ENCODE results near the gene MR1.

MR1 gene

DNA sequence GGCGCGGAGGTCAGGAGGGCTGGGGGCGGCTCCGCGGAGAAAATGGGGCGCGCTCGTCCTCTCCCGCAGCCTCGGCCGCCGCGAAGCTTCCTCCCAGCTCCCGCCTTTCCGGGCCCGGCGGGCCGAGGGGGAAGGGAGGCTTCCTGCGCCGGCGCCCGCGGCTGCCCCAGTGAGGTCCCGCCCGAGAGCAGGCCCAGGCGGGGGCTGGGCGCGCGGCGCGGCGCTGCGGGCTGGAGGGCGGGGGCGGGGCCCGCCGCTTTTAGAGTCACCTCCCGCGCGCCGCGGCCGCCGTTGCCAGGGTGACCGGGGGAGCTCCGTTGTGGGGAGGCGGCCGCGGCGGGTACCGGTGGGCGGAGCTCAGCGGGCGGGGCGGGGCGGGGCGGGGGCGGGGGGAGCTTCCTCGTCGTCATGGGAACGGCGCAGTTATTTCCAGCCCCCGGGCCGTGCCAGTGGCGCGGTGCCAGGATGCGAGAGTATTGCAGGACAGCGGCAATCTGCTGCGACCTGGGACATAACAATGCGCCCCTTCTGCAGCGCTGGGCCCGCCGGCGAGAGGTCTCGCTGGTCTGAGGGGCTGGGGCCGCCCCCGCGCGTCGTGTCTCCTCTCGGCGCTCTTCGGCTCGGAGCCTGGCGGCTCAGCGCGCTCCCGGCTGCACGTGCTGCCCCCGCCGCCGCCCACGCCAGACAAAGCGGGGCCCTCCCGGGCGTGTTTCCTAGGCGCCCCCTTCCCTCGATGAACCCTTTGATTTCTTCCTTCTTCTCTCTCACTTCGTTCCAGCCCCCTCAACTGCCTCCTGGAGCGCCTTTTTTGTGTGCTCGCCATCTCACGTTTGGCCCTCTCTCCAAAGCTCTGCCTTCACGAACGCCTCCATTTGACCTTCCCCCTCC is 71.6 kb downstream of the MR1 start (continued):
- TF ChIP-seq, protein P1, sequence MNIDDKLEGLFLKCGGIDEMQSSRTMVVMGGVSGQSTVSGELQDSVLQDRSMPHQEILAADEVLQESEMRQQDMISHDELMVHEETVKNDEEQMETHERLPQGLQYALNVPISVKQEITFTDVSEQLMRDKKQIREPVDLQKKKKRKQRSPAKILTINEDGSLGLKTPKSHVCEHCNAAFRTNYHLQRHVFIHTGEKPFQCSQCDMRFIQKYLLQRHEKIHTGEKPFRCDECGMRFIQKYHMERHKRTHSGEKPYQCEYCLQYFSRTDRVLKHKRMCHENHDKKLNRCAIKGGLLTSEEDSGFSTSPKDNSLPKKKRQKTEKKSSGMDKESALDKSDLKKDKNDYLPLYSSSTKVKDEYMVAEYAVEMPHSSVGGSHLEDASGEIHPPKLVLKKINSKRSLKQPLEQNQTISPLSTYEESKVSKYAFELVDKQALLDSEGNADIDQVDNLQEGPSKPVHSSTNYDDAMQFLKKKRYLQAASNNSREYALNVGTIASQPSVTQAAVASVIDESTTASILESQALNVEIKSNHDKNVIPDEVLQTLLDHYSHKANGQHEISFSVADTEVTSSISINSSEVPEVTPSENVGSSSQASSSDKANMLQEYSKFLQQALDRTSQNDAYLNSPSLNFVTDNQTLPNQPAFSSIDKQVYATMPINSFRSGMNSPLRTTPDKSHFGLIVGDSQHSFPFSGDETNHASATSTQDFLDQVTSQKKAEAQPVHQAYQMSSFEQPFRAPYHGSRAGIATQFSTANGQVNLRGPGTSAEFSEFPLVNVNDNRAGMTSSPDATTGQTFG (tag by site-specific recombination; IDR thresholded peaks at IDR 0.05; ENCODE audit: borderline replicate concordance): no peak
- TF ChIP-seq ZEB2 (tag by site-specific recombination; IDR thresholded peaks at IDR 0.05) (peak; percentile 32; the same call in 1 of the 2 replicates), ZFHX2 (tag by site-specific recombination; conservative IDR thresholded peaks at IDR 0.05) (peak; percentile 97), MYNN (tag by site-specific recombination; IDR thresholded peaks at IDR 0.05; ENCODE audit: borderline replicate concordance) (0 out of 2 replicates have a peak, but pooled peaks have one; percentile 38), KLF8 (tag by site-specific recombination; IDR thresholded peaks at IDR 0.05) (peak; percentile 46; the same call in 1 of the 2 replicates), ZNF426 (tag by site-specific recombination; IDR thresholded peaks at IDR 0.05) (no peak), ZNF629 (tag by site-specific recombination; IDR thresholded peaks at IDR 0.05) (peak; percentile 10; the same call in 1 of the 2 replicates), ZNF610 (tag by site-specific recombination; IDR thresholded peaks at IDR 0.05; ENCODE audit: borderline replicate concordance) (no peak), ZSCAN30 (tag by site-specific recombination; IDR thresholded peaks at IDR 0.05) (peak; percentile 81), SP2 (tag by site-specific recombination; IDR thresholded peaks at IDR 0.05) (0 out of 2 replicates have a peak, but pooled peaks have one; percentile 15), ZNF366 (tag by site-specific recombination; conservative IDR thresholded peaks at IDR 0.05) (no peak), OVOL3 (tag by site-specific recombination; IDR thresholded peaks at IDR 0.05) (no peak), ZNF76 (tag by site-specific recombination; IDR thresholded peaks at IDR 0.05; ENCODE audit: borderline replicate concordance, low read depth) (peak; percentile 22; the same call in 1 of the 2 replicates), ZNF624 (tag by site-specific recombination; IDR thresholded peaks at IDR 0.05) (no peak), ZBTB48 (tag by site-specific recombination; IDR thresholded peaks at IDR 0.05) (0 out of 2 replicates have a peak, but pooled peaks have one; percentile 20), WT1 (tag by site-specific recombination; IDR thresholded peaks at IDR 0.05) (0 out of 2 replicates have a peak, but pooled peaks have one; percentile 0), ZNF596 (tag by site-specific recombination; IDR thresholded peaks at IDR 0.05) (0 out of 2 replicates have a peak, but pooled peaks have one; percentile 24), IKZF3 (tag by site-specific recombination; IDR thresholded peaks at IDR 0.05) (peak; percentile 34; the same call in 1 of the 2 replicates)
- TF ChIP-seq, protein P2, sequence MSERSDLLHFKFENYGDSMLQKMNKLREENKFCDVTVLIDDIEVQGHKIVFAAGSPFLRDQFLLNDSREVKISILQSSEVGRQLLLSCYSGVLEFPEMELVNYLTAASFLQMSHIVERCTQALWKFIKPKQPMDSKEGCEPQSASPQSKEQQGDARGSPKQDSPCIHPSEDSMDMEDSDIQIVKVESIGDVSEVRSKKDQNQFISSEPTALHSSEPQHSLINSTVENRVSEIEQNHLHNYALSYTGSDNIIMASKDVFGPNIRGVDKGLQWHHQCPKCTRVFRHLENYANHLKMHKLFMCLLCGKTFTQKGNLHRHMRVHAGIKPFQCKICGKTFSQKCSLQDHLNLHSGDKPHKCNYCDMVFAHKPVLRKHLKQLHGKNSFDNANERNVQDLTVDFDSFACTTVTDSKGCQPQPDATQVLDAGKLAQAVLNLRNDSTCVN (tag by site-specific recombination; optimal IDR thresholded peaks at IDR 0.05): peak; percentile 82
- TF ChIP-seq, protein P3, sequence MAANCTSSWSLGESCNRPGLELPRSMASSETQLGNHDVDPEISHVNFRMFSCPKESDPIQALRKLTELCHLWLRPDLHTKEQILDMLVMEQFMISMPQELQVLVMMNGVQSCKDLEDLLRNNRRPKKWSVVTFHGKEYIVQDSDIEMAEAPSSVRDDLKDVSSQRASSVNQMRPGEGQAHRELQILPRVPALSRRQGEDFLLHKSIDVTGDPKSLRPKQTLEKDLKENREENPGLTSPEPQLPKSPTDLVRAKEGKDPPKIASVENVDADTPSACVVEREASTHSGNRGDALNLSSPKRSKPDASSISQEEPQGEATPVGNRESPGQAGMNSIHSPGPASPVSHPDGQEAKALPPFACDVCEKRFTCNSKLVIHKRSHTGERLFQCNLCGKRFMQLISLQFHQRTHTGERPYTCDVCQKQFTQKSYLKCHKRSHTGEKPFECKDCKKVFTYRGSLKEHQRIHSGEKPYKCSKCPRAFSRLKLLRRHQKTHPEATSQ (tag by site-specific recombination; IDR thresholded peaks at IDR 0.05): 0 out of 2 replicates have a peak, but pooled peaks have one; percentile 38
- TF ChIP-seq, protein P4, sequence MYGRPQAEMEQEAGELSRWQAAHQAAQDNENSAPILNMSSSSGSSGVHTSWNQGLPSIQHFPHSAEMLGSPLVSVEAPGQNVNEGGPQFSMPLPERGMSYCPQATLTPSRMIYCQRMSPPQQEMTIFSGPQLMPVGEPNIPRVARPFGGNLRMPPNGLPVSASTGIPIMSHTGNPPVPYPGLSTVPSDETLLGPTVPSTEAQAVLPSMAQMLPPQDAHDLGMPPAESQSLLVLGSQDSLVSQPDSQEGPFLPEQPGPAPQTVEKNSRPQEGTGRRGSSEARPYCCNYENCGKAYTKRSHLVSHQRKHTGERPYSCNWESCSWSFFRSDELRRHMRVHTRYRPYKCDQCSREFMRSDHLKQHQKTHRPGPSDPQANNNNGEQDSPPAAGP (tag by site-specific recombination; IDR thresholded peaks at IDR 0.05): peak; percentile 55
- TF ChIP-seq, protein P5, sequence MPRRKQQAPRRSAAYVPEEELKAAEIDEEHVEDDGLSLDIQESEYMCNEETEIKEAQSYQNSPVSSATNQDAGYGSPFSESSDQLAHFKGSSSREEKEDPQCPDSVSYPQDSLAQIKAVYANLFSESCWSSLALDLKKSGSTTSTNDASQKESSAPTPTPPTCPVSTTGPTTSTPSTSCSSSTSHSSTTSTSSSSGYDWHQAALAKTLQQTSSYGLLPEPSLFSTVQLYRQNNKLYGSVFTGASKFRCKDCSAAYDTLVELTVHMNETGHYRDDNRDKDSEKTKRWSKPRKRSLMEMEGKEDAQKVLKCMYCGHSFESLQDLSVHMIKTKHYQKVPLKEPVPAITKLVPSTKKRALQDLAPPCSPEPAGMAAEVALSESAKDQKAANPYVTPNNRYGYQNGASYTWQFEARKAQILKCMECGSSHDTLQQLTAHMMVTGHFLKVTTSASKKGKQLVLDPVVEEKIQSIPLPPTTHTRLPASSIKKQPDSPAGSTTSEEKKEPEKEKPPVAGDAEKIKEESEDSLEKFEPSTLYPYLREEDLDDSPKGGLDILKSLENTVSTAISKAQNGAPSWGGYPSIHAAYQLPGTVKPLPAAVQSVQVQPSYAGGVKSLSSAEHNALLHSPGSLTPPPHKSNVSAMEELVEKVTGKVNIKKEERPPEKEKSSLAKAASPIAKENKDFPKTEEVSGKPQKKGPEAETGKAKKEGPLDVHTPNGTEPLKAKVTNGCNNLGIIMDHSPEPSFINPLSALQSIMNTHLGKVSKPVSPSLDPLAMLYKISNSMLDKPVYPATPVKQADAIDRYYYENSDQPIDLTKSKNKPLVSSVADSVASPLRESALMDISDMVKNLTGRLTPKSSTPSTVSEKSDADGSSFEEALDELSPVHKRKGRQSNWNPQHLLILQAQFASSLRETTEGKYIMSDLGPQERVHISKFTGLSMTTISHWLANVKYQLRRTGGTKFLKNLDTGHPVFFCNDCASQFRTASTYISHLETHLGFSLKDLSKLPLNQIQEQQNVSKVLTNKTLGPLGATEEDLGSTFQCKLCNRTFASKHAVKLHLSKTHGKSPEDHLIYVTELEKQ (tag by site-specific recombination; IDR thresholded peaks at IDR 0.05; ENCODE audit: borderline replicate concordance): no peak
- TF ChIP-seq, protein P6, sequence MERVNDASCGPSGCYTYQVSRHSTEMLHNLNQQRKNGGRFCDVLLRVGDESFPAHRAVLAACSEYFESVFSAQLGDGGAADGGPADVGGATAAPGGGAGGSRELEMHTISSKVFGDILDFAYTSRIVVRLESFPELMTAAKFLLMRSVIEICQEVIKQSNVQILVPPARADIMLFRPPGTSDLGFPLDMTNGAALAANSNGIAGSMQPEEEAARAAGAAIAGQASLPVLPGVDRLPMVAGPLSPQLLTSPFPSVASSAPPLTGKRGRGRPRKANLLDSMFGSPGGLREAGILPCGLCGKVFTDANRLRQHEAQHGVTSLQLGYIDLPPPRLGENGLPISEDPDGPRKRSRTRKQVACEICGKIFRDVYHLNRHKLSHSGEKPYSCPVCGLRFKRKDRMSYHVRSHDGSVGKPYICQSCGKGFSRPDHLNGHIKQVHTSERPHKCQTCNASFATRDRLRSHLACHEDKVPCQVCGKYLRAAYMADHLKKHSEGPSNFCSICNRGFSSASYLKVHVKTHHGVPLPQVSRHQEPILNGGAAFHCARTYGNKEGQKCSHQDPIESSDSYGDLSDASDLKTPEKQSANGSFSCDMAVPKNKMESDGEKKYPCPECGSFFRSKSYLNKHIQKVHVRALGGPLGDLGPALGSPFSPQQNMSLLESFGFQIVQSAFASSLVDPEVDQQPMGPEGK (tag by site-specific recombination; IDR thresholded peaks at IDR 0.05): peak; percentile 61
- TF ChIP-seq, protein P7, sequence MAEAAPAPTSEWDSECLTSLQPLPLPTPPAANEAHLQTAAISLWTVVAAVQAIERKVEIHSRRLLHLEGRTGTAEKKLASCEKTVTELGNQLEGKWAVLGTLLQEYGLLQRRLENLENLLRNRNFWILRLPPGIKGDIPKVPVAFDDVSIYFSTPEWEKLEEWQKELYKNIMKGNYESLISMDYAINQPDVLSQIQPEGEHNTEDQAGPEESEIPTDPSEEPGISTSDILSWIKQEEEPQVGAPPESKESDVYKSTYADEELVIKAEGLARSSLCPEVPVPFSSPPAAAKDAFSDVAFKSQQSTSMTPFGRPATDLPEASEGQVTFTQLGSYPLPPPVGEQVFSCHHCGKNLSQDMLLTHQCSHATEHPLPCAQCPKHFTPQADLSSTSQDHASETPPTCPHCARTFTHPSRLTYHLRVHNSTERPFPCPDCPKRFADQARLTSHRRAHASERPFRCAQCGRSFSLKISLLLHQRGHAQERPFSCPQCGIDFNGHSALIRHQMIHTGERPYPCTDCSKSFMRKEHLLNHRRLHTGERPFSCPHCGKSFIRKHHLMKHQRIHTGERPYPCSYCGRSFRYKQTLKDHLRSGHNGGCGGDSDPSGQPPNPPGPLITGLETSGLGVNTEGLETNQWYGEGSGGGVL (tag by site-specific recombination; IDR thresholded peaks at IDR 0.05): peak; percentile 56

All from HEK293 (cell line).